ENCODE measurements around the gene PHLDB3. TPM values are rescaled to one million over a fixed set of nuclear protein-coding genes. Genes with fewer than 3 reads are reported as not detected.
"Not testable (repeated sequence)": the region's sequence is repeated elsewhere in the genome, so short reads cannot be mapped to it uniquely, and the experiment has no call there.

Gene PHLDB3
- total and polyA plus RNA-seq, 12 donors, result 4.0 to 10.0 (median 5.7) TPM

GRCh38 chr19:43524922-43525835, 20.6 kb upstream of the PHLDB3 start:
- WGBS, 2 donors, result 24 to 31% methylated on average over 12 of the region's 12 CpGs

GRCh38 chr19:43523696-43524095, 19.1 kb upstream of the PHLDB3 start:
- not testable (repeated sequence) for H3K27ac ChIP-seq, DNase-seq, ATAC-seq, H3K27me3 ChIP-seq, H3K9me3 ChIP-seq, H3K4me3 ChIP-seq
- H3K36me3 ChIP-seq, result peaks cover 0 to 14% (median 0%) of the 10 kb centered on the region in 9 donors
- intact Hi-C loops (cut with DNase I), result loop anchor here in 1 of 10 donors (5.0 kb wide), 1 partner anchor 61 kb away; no protein-coding TSS in a partner anchor
- 99% methylated on average over 8 of the region's 8 CpGs for WGBS, 2 donors
- peaks cover 0 to 42% (median 36%) of the 10 kb centered on the region in 9 donors for H3K4me1 ChIP-seq

More at GRCh38 chr19:43524922-43525835, 20.6 kb upstream of the PHLDB3 start:
- Histone ChIP-seq H3K27me3 (no peaks in the 10 kb centered on the region), H3K27ac (peak overlapping the region in 9 of 10 donors; percentile 20 to 88 (median 83)), H3K9me3 (no peaks in the 10 kb centered on the region), H3K4me3 (peak overlapping the region; percentile 45 to 100 (median 90)), H3K36me3 (peaks cover 0 to 14% (median 0%) of the 10 kb centered on the region in 9 donors), H3K4me1 (peaks cover 0 to 39% (median 33%) of the 10 kb centered on the region in 9 donors)
- DNase-seq (peak; percentile 25 to 43), ATAC-seq (peak in 6 of 8 donors; percentile 34 to 65 (median 44))
- TF ChIP-seq CTCF (IDR thresholded peaks at IDR 0.05), result no peak
- intact Hi-C loops (cut with DNase I), result loop anchor here in 1 of 10 donors (5.0 kb wide), 1 partner anchor 63 kb away; no protein-coding TSS in a partner anchor

- no peaks in the 10 kb centered on the region for H3K27me3 ChIP-seq
- TF ChIP-seq CTCF (IDR thresholded peaks at IDR 0.05), result no peak
- H3K9me3 ChIP-seq, result no peaks in the 10 kb centered on the region
- no peak overlapping the region for H3K27ac ChIP-seq
- H3K4me3 ChIP-seq, result no peak overlapping the region
- DNase-seq (no peak), ATAC-seq (no peak)
- intact Hi-C loops (cut with DNase I), result loop anchor here in 1 of 10 donors (5.0 kb wide), 1 partner anchor 61 kb away; no protein-coding TSS in a partner anchor
- 89 to 91% methylated on average over 5 of the region's 5 CpGs for WGBS, 2 donors
- peaks cover 0 to 39% (median 29%) of the 10 kb centered on the region in 9 donors for H3K4me1 ChIP-seq
- H3K36me3 ChIP-seq, result peaks cover 0 to 14% (median 0%) of the 10 kb centered on the region in 9 donors
Measured at GRCh38 chr19:43522929-43523328, 18.4 kb upstream of the PHLDB3 start.

GRCh38 chr19:43519436-43520088, 15.0 kb upstream of the PHLDB3 start:
- intact Hi-C loops (cut with DNase I), result loop anchor here (1.0 to 5.0 kb wide), 3 partner anchors 57 to 73 kb away; no protein-coding TSS in a partner anchor
- peak; percentile 69 to 78 for DNase-seq
- TF ChIP-seq CTCF (IDR thresholded peaks at IDR 0.05), result peak; percentile 78 to 95 (median 90)
- Histone ChIP-seq H3K4me1 (peaks cover 0 to 12% (median 2%) of the 10 kb centered on the region in 9 donors), H3K36me3 (peaks cover 0 to 28% (median 0%) of the 10 kb centered on the region in 9 donors), H3K4me3 (no peak overlapping the region), H3K27me3 (no peaks in the 10 kb centered on the region), H3K9me3 (no peaks in the 10 kb centered on the region), H3K27ac (no peak overlapping the region)
- 51 to 54% methylated on average over 10 of the region's 10 CpGs for WGBS, 2 donors
- peak in 6 of 8 donors; percentile 60 to 79 (median 70) for ATAC-seq
